ENCODE measurements around the gene RNLS.

Gene RNLS

DNA sequence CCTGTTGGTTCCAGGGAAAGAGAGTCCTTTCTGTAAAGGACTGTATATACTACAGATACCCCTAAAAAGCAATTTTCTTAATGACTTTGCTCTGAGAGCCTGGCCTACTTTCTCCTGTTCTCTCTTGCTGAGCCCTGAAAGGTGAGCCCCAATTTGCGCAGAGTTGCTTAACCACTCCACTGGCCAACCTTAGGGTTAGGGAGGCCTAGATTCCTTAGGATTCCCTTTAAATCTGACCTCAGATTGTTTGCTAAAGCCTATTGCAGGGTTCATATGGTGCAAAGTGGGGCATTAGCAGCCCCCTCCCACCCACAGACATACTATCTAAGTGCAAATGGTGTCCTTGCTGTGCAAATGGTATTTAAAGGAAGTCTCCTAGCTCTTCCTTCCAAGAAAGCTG lies 164.2 kb downstream of the RNLS start:
- TF ChIP-seq POLR2A (IDR thresholded peaks at IDR 0.05; ENCODE audit: low read depth, low read length) (no peak), POLR2AphosphoS5 (IDR thresholded peaks at IDR 0.05; ENCODE audit: low read depth, low read length) (no peak), TAF1 (IDR thresholded peaks at IDR 0.05; ENCODE audit: borderline replicate concordance, low read depth, low read length) (no peak)
- no peak for DNase-seq (ENCODE audit: insufficient read length)
- no peak for FAIRE-seq

- TF ChIP-seq TAF1 (IDR thresholded peaks at IDR 0.05; ENCODE audit: borderline replicate concordance, low read depth, low read length) (no peak), POLR2A (IDR thresholded peaks at IDR 0.05; ENCODE audit: low read depth, low read length) (no peak), POLR2AphosphoS5 (IDR thresholded peaks at IDR 0.05; ENCODE audit: low read depth, low read length) (no peak)
- no peak for FAIRE-seq
- no peak for DNase-seq (ENCODE audit: insufficient read length)
These were observed 165.6 kb downstream of the RNLS start for GRCh38 chr10:88417387-88418030.

- no peak for FAIRE-seq
These were observed 166.3 kb downstream of the RNLS start for GRCh38 chr10:88416801-88417200.

DNA sequence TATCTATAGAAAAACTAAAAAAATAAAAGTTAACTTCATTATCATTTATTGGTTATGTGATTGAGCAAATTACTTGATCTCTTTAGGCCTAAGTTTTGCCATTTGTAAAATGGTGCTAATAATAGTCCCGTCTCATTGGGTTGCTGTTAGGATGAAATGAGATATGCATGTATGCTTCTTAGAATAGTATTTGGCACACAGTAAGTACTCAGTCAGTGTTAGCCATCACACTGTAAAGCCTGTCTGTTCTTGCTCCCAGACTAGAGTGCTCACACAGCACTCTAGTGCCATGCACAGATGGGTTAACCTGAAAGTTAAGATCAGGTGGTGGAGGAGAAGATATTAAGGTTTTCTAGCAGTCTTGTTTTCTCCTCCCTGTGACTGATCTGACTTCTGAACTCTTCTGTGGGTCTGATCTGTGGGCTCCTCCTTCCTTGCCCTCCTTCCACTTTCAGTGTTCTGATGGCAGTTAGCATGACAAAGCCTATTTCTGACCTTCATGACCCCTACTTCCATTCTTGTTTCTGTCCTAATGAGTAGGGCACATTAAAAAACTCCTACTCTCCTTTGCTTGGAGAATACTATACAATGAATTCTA lies 167.5 kb downstream of the RNLS start:
- TF ChIP-seq TAF1 (IDR thresholded peaks at IDR 0.05; ENCODE audit: borderline replicate concordance, low read depth, low read length) (no peak), POLR2A (IDR thresholded peaks at IDR 0.05; ENCODE audit: low read depth, low read length) (no peak), POLR2AphosphoS5 (IDR thresholded peaks at IDR 0.05; ENCODE audit: low read depth, low read length) (no peak)
- no peak for DNase-seq (ENCODE audit: insufficient read length)
- peak; percentile 58 for FAIRE-seq

More at GRCh38 chr10:88416801-88417200, 166.3 kb downstream of the RNLS start:
- TF ChIP-seq POLR2A (IDR thresholded peaks at IDR 0.05; ENCODE audit: low read depth, low read length) (no peak), TAF1 (IDR thresholded peaks at IDR 0.05; ENCODE audit: borderline replicate concordance, low read depth, low read length) (no peak), POLR2AphosphoS5 (IDR thresholded peaks at IDR 0.05; ENCODE audit: low read depth, low read length) (no peak)
- no peak for DNase-seq (ENCODE audit: insufficient read length)

GRCh38 chr10:88413412-88413811 lies 169.7 kb downstream of the RNLS start:
- DNase-seq (ENCODE audit: insufficient read length) (no peak), FAIRE-seq (no peak)
- TF ChIP-seq TAF1 (IDR thresholded peaks at IDR 0.05; ENCODE audit: borderline replicate concordance, low read depth, low read length) (no peak), POLR2AphosphoS5 (IDR thresholded peaks at IDR 0.05; ENCODE audit: low read depth, low read length) (no peak), POLR2A (IDR thresholded peaks at IDR 0.05; ENCODE audit: low read depth, low read length) (no peak)

- FAIRE-seq (peak; percentile 96), DNase-seq (ENCODE audit: insufficient read length) (no peak)
- no peak for TF ChIP-seq POLR2A (IDR thresholded peaks at IDR 0.05; ENCODE audit: low read depth, low read length)
- no peak for TF ChIP-seq TAF1 (IDR thresholded peaks at IDR 0.05; ENCODE audit: borderline replicate concordance, low read depth, low read length)
- no peak for TF ChIP-seq POLR2AphosphoS5 (IDR thresholded peaks at IDR 0.05; ENCODE audit: low read depth, low read length)
These were observed 171.3 kb downstream of the RNLS start for GRCh38 chr10:88411772-88412349.

DNA sequence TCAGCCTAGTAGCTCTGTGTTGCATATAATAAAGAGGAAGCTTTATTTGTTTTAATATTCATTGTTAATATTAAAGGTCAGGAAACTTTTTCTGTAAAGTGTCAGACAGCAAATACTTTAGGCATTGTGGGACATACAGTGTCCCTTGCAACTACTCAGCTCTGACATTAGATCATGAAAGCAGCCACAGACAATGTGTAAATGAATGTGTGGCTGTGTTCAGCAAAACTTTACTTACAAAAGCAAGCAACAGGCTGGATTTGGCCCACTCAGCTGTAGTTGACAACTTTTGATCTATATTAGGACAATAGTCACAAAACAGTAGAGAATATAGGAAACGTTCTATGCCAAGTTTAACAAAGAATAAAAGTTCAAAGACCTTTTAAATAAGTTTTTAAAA lies 173.3 kb downstream of the RNLS start:
- FAIRE-seq (no peak), DNase-seq (ENCODE audit: insufficient read length) (no peak)
- TF ChIP-seq TAF1 (IDR thresholded peaks at IDR 0.05; ENCODE audit: borderline replicate concordance, low read depth, low read length) (no peak), POLR2AphosphoS5 (IDR thresholded peaks at IDR 0.05; ENCODE audit: low read depth, low read length) (no peak), POLR2A (IDR thresholded peaks at IDR 0.05; ENCODE audit: low read depth, low read length) (no peak)

GRCh38 chr10:88409236-88409635 lies 173.9 kb downstream of the RNLS start:
- FAIRE-seq (peak; percentile 67), DNase-seq (ENCODE audit: insufficient read length) (no peak)
- no peak for TF ChIP-seq POLR2A (IDR thresholded peaks at IDR 0.05; ENCODE audit: low read depth, low read length)
- no peak for TF ChIP-seq TAF1 (IDR thresholded peaks at IDR 0.05; ENCODE audit: borderline replicate concordance, low read depth, low read length)
- no peak for TF ChIP-seq POLR2AphosphoS5 (IDR thresholded peaks at IDR 0.05; ENCODE audit: low read depth, low read length)

- TF ChIP-seq POLR2A (IDR thresholded peaks at IDR 0.05; ENCODE audit: low read depth, low read length), result no peak
- TF ChIP-seq TAF1 (IDR thresholded peaks at IDR 0.05; ENCODE audit: borderline replicate concordance, low read depth, low read length), result no peak
- TF ChIP-seq POLR2AphosphoS5 (IDR thresholded peaks at IDR 0.05; ENCODE audit: low read depth, low read length), result no peak
- no peak for DNase-seq (ENCODE audit: insufficient read length)
- FAIRE-seq, result no peak
These were observed 175.0 kb downstream of the RNLS start for GRCh38 chr10:88408096-88408495.

GRCh38 chr10:88404133-88404532 lies 179.0 kb downstream of the RNLS start:
- no peak for DNase-seq (ENCODE audit: insufficient read length)
- TF ChIP-seq POLR2A (IDR thresholded peaks at IDR 0.05; ENCODE audit: low read depth, low read length) (no peak), TAF1 (IDR thresholded peaks at IDR 0.05; ENCODE audit: borderline replicate concordance, low read depth, low read length) (no peak), POLR2AphosphoS5 (IDR thresholded peaks at IDR 0.05; ENCODE audit: low read depth, low read length) (no peak)
- peak; percentile 70 for FAIRE-seq

DNA sequence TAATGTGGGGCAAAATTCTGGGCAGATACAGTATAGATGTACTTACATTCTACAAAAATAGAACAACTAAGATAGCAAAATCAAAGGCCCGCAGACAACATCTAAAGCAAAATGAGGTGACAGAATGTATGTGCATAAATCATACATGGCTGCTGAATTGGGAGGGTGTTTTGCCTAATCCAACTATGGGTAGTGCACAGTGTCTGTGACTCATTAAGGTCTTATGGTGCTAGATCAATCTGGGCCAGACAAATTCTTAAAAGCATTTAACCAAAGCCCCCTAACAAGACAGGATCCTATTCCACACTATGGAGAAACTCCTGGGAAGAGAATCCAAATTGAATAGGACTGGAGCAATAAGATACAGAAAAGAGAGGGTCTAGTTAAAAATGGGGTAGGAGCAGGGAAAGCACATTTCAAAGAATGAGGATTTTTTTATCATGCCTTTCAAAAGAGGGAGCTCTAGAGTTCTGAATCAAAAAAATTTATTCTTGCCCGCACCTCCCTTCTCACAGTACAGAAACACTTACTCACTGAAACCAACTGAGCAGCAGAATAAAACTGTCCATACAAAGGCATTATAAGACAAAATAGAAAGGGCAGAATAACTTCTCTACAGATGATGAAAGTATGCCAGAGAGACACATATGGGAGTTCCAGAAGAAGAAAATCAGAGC lies 181.3 kb downstream of the RNLS start:
- peak; percentile 5 for FAIRE-seq
- DNase-seq (ENCODE audit: insufficient read length), result no peak

More for the DNA sequence above, 181.3 kb downstream of the RNLS start:
- TF ChIP-seq POLR2A (IDR thresholded peaks at IDR 0.05; ENCODE audit: low read depth, low read length), result no peak
- TF ChIP-seq POLR2AphosphoS5 (IDR thresholded peaks at IDR 0.05; ENCODE audit: low read depth, low read length), result no peak
